Kidney epithelial cell (primary cell): Measurements from ENCODE around the gene RSPRY1. TPM values are rescaled to one million over a fixed set of nuclear protein-coding genes. Genes with fewer than 3 reads are reported as not detected.
"Not testable (repeated sequence)": the region's sequence is repeated elsewhere in the genome, so short reads cannot be mapped to it uniquely, and the experiment has no call there.

Source experiments
- DNase-seq: peaks from one replicate; pipeline ENCODE4 v3.0.0-alpha.2; 2010; ENCODE audit warnings: low read depth
- H3K27me3 ChIP-seq: 2 replicates; pipeline ENCODE4 v1.6.0; 2011; ENCODE audit warnings: low read length; ENCODE audit not compliant: control insufficient read depth, insufficient read depth
- H3K36me3 ChIP-seq: 2 replicates; pipeline ENCODE4 v1.5.1; 2011; ENCODE audit warnings: low read length; ENCODE audit not compliant: control insufficient read depth, insufficient read depth
- H3K4me3 ChIP-seq: 2 replicates; pipeline ENCODE4 v1.5.1; 2011; ENCODE audit warnings: low read depth, mild to moderate bottlenecking, control low read depth, low read length
- total RNA-seq: library from RNA; depleted of rRNA; stranded (reverse); fragments of >200 nt; gene quantifications from 2 replicates; pipeline ENCODE4 v1.2.3, GENCODE V29; 2015
- TF ChIP-seq, protein P1 (sequence below): IDR thresholded peaks from 2 replicates; pipeline ENCODE4 v1.5.1; 2011; ENCODE audit warnings: mild to moderate bottlenecking, moderate library complexity, low read length, control low read depth, inconsistent platforms; ENCODE audit not compliant: insufficient read depth, poor library complexity, severe bottlenecking

RSPRY1 gene
- total RNA-seq, 1 donor from 2014 or later, result 42.7 TPM

DNA sequence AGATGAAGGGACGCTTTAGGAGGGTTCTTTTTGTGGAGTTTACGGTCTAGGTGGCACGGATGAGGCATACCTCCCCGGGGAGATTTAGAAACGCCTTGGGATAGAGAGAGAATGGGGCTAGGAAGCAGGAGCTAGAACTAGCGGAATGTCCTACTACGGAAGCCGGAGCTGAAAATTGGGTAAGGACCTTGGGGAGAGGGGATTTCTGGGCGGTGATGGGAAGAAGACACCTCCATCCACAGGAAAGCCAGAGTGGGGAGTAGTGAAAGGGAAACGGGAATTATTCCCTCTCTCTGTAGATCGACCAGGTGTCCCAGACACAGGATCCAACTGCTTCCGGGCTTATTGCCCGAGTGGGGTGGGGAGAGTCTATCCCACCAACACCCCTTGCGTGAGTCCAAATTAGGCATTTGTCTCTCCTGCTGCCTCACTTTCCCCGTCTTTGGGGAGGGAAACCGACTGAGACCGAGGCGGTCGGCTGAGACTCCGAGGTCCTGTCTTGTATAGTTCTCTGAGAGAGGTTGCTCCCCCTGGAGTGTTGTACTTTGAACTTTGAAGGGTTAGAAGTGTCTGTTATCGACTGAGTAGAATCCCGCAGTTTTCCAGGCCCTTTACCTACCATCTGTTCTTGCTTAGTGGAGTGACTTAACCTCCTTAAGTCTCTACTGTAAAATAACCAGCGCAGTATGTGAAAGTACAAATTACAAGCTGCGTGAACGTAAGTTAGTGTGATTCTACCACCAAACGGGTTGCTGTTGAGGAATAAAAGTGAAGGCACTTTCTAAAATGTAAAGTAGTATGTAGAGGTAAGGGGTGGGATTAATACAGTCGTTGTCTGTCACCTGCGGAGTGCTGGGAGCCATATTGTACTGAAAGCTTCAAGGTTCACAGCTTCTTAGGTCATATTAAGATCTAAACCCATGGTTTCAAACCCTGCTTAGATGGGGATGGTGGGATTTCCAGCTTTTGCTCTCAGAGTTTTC lies 1.0 kb downstream of the RSPRY1 start:
- Histone ChIP-seq H3K4me3 (peak overlapping the region; percentile 81), H3K27me3 (no peaks in the 10 kb centered on the region), H3K36me3 (no peaks in the 10 kb centered on the region)
- TF ChIP-seq, protein P1, sequence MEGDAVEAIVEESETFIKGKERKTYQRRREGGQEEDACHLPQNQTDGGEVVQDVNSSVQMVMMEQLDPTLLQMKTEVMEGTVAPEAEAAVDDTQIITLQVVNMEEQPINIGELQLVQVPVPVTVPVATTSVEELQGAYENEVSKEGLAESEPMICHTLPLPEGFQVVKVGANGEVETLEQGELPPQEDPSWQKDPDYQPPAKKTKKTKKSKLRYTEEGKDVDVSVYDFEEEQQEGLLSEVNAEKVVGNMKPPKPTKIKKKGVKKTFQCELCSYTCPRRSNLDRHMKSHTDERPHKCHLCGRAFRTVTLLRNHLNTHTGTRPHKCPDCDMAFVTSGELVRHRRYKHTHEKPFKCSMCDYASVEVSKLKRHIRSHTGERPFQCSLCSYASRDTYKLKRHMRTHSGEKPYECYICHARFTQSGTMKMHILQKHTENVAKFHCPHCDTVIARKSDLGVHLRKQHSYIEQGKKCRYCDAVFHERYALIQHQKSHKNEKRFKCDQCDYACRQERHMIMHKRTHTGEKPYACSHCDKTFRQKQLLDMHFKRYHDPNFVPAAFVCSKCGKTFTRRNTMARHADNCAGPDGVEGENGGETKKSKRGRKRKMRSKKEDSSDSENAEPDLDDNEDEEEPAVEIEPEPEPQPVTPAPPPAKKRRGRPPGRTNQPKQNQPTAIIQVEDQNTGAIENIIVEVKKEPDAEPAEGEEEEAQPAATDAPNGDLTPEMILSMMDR, result no peak
- no peak for DNase-seq

DNA sequence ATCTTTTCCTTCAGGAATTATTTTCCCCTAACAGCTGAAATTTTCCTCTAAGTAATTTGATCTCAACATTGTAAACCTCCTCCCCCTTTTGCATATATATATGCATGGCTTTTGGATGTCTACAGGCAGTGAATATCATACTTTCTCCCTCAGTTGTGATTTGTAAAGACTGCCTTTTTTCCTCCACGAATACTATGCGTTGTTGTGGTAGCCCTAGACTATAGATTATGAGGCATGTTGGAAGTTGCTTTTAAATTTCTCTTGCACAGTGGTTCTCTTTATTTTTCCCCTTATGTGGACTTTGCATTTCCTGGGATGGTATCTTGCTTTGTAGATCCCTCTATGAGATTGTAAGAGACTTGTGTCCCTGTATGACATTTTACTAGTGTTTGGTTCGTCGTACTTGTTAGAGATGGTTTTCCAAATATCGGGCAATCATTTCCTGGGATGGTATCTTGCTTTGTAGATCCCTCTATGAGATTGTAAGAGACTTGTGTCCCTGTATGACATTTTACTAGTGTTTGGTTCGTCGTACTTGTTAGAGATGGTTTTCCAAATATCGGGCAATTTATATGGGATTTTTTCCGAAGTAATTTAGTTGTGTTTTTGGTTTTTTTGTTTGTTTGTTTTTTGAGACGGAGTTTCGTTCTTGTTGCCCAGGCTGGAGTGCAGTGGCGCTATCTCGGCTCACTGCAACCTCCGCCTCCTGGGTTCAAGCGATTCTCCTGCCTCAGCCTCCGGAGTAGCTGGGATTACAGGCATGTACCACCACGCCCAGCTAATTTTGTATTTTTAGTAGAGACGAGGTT lies 2.0 kb downstream of the RSPRY1 start:
- DNase-seq, H3K27me3 ChIP-seq, H3K36me3 ChIP-seq: not testable (repeated sequence)
- H3K4me3 ChIP-seq, result peak overlapping the region; percentile 81

DNA sequence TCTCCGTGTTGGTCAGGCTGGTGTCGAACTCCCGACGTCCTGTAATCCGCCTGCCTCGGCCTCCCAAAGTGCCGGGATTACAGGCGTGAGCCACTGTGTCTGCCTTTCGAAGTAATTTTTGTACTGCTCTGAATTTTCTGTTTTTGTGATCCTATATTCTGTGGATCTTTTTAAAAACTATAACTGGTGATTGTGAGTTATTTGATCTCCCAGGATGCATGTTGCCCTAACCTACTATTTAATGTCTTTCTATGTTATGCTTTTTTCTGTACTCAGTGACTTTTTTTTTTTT lies 2.5 kb downstream of the RSPRY1 start:
- TF ChIP-seq, protein P1, result no peak
- H3K36me3 ChIP-seq, result no peaks in the 10 kb centered on the region
- H3K27me3 ChIP-seq, result no peaks in the 10 kb centered on the region
- H3K4me3 ChIP-seq, result no peak overlapping the region
- DNase-seq, result no peak

- H3K4me3 ChIP-seq, DNase-seq, H3K27me3 ChIP-seq, H3K36me3 ChIP-seq: not testable (repeated sequence)
Measured at GRCh38 chr16:57189527-57189926, 3.4 kb downstream of the RSPRY1 start.

DNA sequence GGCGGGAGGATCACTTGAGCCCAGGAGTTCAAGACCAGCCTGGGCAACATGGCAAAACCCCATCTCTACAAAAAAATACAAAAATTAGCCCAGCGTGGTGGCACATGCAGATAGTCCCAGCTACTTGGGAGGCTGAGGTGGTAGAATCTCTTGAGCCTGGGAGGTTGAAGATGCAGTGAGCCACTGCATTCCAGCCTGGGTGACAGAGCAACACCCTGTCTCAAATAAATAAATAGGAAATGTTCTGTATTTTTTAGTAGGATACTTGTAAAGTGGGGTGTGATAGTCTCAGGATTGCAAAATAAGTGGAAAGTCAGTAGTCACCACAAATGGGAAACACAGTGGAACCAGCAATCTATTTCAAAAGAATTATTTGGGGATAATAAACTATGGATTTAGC lies 4.0 kb downstream of the RSPRY1 start:
- DNase-seq, result no peak
- H3K4me3 ChIP-seq, result no peak overlapping the region
- TF ChIP-seq, protein P1, result no peak
- no peaks in the 10 kb centered on the region for H3K27me3 ChIP-seq
- no peaks in the 10 kb centered on the region for H3K36me3 ChIP-seq

GRCh38 chr16:57191056-57191571 lies 5.0 kb downstream of the RSPRY1 start:
- no peaks in the 10 kb centered on the region for H3K36me3 ChIP-seq
- no peak overlapping the region for H3K4me3 ChIP-seq
- no peak for DNase-seq
- no peaks in the 10 kb centered on the region for H3K27me3 ChIP-seq
- TF ChIP-seq, protein P1, result no peak
